Fibroblast of villous mesenchyme (primary cell): ENCODE measurements around the gene DCST1. TPM values are rescaled to one million over a fixed set of nuclear protein-coding genes. Genes with fewer than 3 reads are reported as not detected.

Experiments used
- DNase-seq: peaks from one replicate; pipeline ENCODE4 v3.0.0-alpha.2; 2010; ENCODE audit warnings: low read depth
- H3K4me3 ChIP-seq: 2 replicates; pipeline ENCODE4 v1.5.1; 2011; ENCODE audit warnings: low read depth, mild to moderate bottlenecking, low read length
- CTCF ChIP-seq: IDR thresholded peaks from 2 replicates; pipeline ENCODE4 v1.5.1; 2012; ENCODE audit warnings: low read depth, mild to moderate bottlenecking, low read length; ENCODE audit not compliant: insufficient read depth
- total RNA-seq: library from RNA; depleted of rRNA; stranded (reverse); fragments of >200 nt; gene quantifications from 2 replicates; pipeline ENCODE4 v1.2.3, GENCODE V29; 2012

DCST1 gene
- total RNA-seq, 1 donor, result not detected

DNA sequence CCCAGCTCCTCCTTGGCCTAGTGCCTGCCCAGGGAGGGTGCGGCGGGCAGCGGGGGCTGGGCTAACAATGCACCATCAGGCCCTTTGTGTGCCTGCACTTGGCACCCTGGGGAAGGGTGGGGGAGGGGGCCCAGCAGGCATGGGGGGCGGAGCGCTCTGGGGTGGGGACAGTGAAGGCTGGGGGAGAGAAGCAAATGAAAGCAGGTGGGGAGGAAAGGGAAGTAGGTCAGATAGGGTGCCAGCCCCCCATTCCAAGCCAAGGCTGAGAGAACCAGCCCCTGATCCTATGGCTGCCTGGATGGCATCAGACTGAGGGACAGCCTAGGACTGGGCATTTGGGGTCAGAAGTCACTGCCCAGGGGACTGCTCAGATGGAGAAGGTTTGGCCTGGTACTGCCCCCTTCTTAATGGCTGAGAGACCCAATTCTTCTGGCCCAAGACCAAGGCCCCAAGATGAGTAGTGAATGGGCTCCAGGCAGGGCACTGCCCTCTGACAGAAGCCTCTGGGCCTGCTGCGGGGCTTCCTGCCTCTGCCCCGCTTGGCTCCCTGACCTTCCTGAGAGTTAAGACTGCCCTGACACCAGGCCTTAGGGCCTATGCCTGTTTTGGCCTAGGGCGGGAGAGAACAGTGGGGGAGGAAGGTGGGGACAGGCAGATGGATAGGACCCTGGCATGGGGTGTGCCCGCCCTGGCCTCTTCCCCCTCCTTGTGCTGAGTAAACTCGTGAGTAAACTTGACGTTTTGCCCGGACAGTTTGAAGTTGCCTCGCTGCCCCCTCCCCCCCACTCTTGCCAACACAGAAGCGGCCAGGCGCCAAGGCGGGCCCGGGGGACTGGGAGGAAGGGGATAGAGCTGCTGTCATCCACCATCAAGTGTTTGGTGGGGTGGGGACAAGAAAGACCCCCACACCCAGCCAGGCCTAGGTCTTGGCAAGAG, 28.3 kb upstream of the DCST1 start:
- TF ChIP-seq CTCF, result no peak
- DNase-seq, result no peak
- no peak overlapping the region for H3K4me3 ChIP-seq

DNA sequence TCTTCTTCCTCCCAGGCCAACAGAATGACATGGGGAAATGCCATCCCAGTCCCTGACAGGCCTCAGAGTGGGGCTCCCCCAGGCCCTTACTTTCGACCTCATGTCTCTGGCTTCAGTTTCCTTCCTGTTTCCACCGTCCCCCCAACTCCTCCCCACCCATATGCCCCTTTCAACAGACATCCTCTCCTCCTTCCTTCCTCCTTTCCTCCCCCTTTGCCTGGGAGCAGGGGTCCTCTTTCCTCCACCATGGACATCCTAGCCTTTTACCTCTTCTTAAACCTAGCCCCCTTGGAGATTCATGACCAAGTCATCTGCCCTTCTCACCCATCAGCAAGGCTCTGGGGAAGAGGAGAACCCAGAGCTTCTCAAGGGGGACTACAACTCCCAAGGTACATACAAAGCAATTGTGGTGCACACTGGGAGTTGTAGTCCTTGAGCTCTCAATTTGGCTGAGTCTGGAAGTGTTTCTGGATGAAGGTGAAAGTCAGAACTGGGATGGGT, 27.0 kb upstream of the DCST1 start:
- no peak overlapping the region for H3K4me3 ChIP-seq
- no peak for DNase-seq

GRCh38 chr1:155007251-155007828, 26.3 kb upstream of the DCST1 start:
- TF ChIP-seq CTCF, result no peak
- no peak overlapping the region for H3K4me3 ChIP-seq
- DNase-seq, result no peak

More for the DNA sequence above, 27.0 kb upstream of the DCST1 start:
- TF ChIP-seq CTCF, result no peak

DNA sequence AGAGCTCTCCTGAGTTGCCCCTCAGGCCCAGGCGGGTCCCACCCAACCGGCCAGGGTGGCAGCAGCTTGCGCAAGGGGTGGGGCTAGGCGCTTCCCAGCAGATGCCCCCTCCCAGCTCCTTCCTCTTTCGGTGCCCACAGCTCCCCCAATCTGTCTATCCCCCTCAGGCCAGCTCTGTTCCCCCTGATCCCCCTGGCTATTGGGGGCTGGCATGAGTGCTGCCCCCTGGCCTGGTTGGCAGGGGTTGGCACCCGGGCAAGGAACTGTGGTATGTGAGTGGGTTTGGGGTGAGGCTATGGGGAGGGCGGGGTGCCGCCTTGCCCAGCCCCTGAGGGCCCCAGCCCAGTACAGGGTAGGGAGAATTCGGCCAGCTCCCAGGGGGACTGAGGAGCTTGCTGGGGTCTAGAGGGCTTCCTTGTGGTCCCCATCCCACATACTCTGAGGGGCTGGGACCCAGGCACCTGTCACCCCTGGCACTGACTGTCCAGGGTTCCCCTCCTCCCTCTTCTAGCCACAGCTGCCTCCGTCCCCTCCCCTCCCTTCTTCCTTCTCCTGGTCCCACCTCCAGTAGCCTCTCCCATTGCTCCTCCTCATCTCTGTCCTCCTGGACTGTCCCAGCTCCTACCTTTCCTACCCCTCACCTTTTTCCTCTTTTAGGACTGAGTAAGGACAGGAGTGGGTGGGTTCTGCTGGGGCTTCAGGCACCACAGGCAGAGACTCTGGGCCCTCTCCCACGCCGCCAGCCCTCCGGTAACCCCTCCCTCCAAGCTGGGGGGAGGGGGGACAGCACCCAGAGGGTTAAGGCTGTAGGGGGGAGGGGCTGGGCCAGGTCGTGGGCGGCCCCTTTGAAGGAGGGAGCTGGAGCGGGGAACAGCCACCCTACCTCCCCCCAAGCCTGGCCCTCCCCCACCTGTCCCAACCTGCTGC, 25.3 kb upstream of the DCST1 start:
- no peak for TF ChIP-seq CTCF
- no peak overlapping the region for H3K4me3 ChIP-seq
- DNase-seq, result no peak

DNA sequence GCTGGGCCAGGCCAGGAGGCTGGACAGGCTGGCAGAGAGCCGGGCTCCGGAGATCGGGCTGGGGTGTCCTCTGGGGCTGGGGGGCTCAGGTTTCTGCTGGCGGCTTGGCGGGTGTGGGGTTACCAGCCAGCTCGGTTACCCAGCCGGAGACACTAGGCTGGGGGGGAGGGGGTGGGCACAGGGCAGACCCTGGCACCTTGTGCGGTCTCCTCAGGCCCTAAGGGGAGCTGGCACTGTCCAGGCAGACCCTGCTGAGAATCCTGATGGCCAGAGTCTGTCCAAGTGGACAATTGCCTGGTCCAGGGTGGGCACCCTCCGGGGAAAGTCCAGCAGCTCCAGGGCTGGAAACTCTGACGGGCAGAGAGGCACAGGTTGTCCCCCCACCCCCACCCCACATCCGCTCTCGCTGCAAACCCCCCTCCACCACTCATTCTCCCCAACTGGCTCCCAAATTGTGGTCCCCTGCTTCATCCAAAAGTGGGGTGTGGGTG, 24.4 kb upstream of the DCST1 start:
- H3K4me3 ChIP-seq, result no peak overlapping the region
- no peak for TF ChIP-seq CTCF
- no peak for DNase-seq

DNA sequence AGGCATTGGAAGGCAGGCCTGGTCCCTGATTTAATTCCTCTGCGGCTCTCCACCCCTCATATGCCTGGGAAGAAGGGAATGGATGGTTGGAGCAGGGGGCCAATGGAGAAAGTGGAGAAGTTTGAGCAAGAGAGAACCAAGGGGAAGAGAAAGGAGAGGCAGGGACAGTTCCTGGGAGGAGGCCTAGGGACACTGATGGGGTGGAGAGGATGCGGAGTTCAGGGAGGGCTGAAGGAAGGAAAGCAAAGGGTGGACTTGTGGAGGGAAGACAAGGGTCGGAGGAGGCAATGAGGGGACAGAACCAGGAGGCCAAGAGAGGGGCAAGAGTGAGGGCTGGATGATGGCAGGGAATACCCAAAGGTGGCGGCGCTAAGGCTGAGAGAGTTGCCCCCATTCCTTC, 23.9 kb upstream of the DCST1 start:
- no peak overlapping the region for H3K4me3 ChIP-seq
- TF ChIP-seq CTCF, result no peak

More for the DNA sequence above, 23.9 kb upstream of the DCST1 start:
- DNase-seq, result no peak
